Right cardiac atrium (tissue), 5 donors: Measurements from ENCODE around the gene OAT. TPM values are rescaled to one million over a fixed set of nuclear protein-coding genes. Genes with fewer than 3 reads are reported as not detected.

ENCODE experiments used
- ATAC-seq, 2 donors: fragments of 200-7000 bp; cut with Tn5 transposase; one replicate each; pipeline versions ENCODE4 v1.8.0 to v1.9.1; 2020; ENCODE audit warnings: moderate library complexity in 2 of 2, mild to moderate bottlenecking in 1 of 2
- DNase-seq, 3 donors: peaks; one replicate each; pipeline ENCODE4 v3.0.0-alpha.2; 2020
- H3K27ac ChIP-seq: one replicate; pipeline ENCODE4 v1.5.1; 2013; ENCODE audit warnings: mild to moderate bottlenecking, low read length, control low read depth, moderate library complexity
- H3K27me3 ChIP-seq: one replicate; pipeline ENCODE4 v1.6.1; 2013; ENCODE audit not compliant: control insufficient read depth, insufficient read depth
- H3K4me1 ChIP-seq: one replicate; pipeline ENCODE4 v1.6.1; 2013; ENCODE audit warnings: low read length; ENCODE audit not compliant: control insufficient read depth, insufficient read depth
- H3K4me3 ChIP-seq: one replicate; pipeline ENCODE4 v1.5.1; 2013; ENCODE audit warnings: low read length, control low read depth
- H3K9me3 ChIP-seq: one replicate; pipeline ENCODE4 v1.6.1; 2013; ENCODE audit warnings: low read length; ENCODE audit not compliant: control insufficient read depth
- WGBS: extraction: QIAGEN DNeasy Blood & Tissue Kit; methylation state at CpG from one replicate; pipeline ENCODE4 v1.1.7; 2013; 5-methylcytosine and 5-hydroxymethylcytosine counted together
- intact Hi-C, 4 donors: fragments of 100-400 bp; cut with DNase I; formaldehyde crosslinking; loops; one replicate each; pipeline versions ENCODE4 v1.11.0 to v1.14.0; 2022 to 2023
- polyA plus RNA-seq: library from polyadenylated mRNA; stranded (reverse); fragments of 200-250 nt; gene quantifications from one replicate; pipeline ENCODE4 v1.2.3, GENCODE V29; 2013
- total RNA-seq, 4 donors: library from RNA; stranded (reverse); fragmentation: NEBNext Ultra II Directional; extraction: Animal tissue kit (Norgen Biotek cat#: 25700); gene quantifications; one replicate each; pipeline ENCODE4 v1.2.1, GENCODE V29; 2021
- donor health status: healthy with polysubstance abuse.
- donor health status: DM: no; HTN: yes; CAD: no.
- donor health status: DM: no; HTN: no; CAD: no.
- donor health status: DM: no; HTN: yes; CAD: no; lungs with severe emphysema.
- donor health status: DM: yes; HTN: yes; CAD: no.

Gene OAT
- total and polyA plus RNA-seq, 5 donors = 34.7 to 47.8 (median 42.2) TPM

DNA sequence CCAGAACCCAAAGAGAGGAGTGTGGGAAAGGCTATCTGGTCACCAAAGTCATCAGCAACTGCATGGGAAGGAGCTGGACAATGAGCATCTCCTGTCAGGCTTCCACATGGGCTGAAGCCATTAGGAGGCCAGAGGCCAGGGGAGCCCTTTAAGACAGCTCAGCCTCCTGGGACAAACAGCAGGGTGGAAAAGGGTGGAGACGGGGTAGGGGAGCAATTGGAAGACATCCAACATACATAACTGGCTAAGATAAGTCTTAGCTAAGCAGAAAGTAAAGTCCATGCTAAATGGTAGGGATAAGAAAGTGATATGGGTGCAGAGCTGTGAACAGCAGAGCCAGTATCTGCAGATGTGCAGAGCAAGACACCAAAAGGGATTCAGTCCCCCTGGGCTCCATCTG lies 1.5 kb upstream of the OAT start:
- intact Hi-C loops = no loop called here
- WGBS = 24% methylated on average over 1 of the region's 1 CpG
- ATAC-seq = no peak

GRCh38 chr10:124419635-124420034 lies 912 bp upstream of the OAT start:
- 92% methylated on average over 10 of the region's 10 CpGs for WGBS

More for the DNA sequence above, 1.5 kb upstream of the OAT start:
- Histone ChIP-seq H3K4me3 (no peak overlapping the region), H3K9me3 (no peaks in the 10 kb centered on the region), H3K4me1 (no peaks in the 10 kb centered on the region), H3K27ac (no peak overlapping the region), H3K27me3 (no peaks in the 10 kb centered on the region)
- no peak for DNase-seq

DNA sequence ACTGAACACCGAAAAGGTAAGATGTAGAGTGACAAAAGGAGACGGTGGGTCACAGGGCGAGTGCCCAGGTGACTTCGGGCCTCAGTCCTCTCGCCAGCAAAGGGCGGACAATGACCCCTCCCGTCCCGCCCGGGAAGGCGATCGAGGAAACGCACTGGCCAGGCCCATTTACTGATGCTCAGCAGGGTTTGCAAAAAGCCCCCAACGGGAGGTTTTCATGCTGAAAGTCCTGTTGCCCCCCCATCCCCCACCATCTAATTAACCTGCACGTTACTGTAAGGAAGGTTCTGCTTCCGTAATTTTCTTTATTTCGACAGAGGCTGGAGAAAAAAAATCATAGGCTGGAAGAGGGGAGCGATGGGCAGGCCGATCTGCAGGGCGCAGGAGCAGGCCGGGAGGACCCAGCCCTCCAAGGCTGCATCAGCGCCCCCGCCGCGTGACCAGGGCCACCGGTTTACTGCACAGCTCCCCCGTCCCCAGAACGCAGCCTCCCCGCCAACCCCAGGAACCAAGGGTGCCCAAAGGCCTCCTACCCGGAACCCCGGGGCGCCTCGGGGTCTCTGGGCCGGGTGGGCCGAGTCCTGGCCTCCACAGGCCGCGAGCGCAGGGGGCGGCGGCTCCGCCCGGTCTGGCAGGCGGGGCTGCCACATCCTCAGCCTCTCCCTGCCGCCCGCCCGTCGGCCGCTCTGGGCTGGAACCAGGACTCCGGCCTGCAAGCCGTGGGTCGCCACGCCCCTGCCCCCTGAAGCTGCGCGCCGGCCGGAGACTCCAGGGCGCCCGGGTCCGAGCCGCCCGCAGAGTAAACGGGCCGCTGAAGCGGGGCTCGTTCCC lies 613 bp downstream of the OAT start:
- WGBS = 2% methylated on average over 64 of the region's 64 CpGs
- intact Hi-C loops = no loop called here
- Histone ChIP-seq H3K9me3 (no peaks in the 10 kb centered on the region), H3K27me3 (no peaks in the 10 kb centered on the region), H3K4me1 (no peaks in the 10 kb centered on the region), H3K27ac (peak overlapping the region; percentile 73), H3K4me3 (peak overlapping the region; percentile 90)
- DNase-seq = peak; percentile 72 to 89 (median 87)
- peak; percentile 73 to 74 for ATAC-seq

More at GRCh38 chr10:124419635-124420034, 912 bp upstream of the OAT start:
- no peaks in the 10 kb centered on the region for H3K9me3 ChIP-seq
- no peak overlapping the region for H3K4me3 ChIP-seq
- no peaks in the 10 kb centered on the region for H3K27me3 ChIP-seq
- H3K27ac ChIP-seq = no peak overlapping the region
- H3K4me1 ChIP-seq = no peaks in the 10 kb centered on the region
- no peak for ATAC-seq
- intact Hi-C loops = no loop called here
- DNase-seq = peak in 2 of 3 donors; percentile 54 to 62

DNA sequence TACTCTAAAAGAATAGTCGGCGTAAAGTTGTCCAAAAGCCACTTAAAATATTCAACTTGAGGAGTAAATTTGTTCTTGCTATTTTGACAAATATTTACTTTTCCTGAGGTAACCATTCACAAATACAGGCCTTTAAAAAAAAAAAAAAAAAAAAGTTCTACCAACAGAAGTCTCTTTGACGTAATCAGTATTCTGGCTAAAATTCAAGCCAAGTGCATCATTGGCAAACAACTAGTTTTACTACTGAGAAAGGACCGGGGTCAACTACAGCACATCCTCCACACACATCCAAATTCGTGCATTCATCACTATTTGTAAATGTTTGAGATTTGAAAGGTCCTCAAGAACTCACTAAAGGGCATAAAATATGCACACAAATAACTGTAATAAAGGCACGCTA lies 2.0 kb downstream of the OAT start:
- ATAC-seq = no peak
- no peak for DNase-seq
- Histone ChIP-seq H3K27ac (no peak overlapping the region), H3K4me1 (no peaks in the 10 kb centered on the region), H3K9me3 (no peaks in the 10 kb centered on the region), H3K27me3 (no peaks in the 10 kb centered on the region), H3K4me3 (no peak overlapping the region)
- intact Hi-C loops = no loop called here
- WGBS = 68% methylated on average over 6 of the region's 6 CpGs

DNA sequence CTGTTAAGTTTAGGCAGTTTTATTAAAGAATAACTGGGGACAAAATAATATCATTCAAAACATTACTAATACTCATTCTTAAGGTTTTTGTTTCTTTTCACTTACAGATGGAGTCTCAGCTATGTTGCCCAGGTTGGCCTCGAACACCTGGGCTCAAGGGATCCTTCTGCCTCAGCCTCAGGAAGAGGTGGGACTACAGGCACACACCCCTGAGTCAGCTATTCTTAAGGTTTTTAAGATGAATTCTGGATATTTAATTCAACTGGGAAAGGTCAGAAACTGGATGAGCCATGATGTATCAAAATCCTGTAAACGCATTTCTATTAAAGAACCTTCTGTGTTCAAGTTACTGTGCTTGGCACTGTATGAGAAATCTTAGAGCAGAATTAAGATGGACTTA lies 3.5 kb downstream of the OAT start:
- Histone ChIP-seq H3K4me3 (no peak overlapping the region), H3K4me1 (no peaks in the 10 kb centered on the region), H3K27me3 (no peaks in the 10 kb centered on the region), H3K27ac (no peak overlapping the region), H3K9me3 (no peaks in the 10 kb centered on the region)
- intact Hi-C loops = no loop called here
- 71% methylated on average over 2 of the region's 2 CpGs for WGBS
- DNase-seq = no peak
- ATAC-seq = no peak

- H3K4me1 ChIP-seq = no peaks in the 10 kb centered on the region
- WGBS = 31% methylated on average over 4 of the region's 4 CpGs
- H3K9me3 ChIP-seq = no peaks in the 10 kb centered on the region
- ATAC-seq (no peak), DNase-seq (no peak)
- no peak overlapping the region for H3K4me3 ChIP-seq
- H3K27ac ChIP-seq = no peak overlapping the region
- no peaks in the 10 kb centered on the region for H3K27me3 ChIP-seq
- intact Hi-C loops = no loop called here
Measured at GRCh38 chr10:124414076-124414475, 4.6 kb downstream of the OAT start.

DNA sequence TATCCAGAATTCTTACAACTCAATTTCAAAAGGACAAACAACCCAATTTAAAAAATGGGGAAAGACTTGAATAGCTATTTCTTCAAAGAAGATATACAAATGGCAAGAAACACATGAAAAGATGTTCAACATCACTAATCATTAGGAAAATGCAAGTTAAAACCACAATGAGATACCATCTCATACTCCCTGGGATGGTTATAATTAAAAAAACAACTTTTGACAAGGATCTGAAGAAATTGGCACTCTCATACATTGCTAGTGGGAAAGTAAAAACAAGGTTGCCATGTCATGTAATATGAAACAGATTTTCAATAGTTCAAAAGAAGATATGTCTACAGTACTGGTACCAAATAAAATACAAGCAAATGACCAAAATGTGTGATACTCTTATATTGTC lies 9.0 kb downstream of the OAT start:
- no peak overlapping the region for H3K27ac ChIP-seq
- H3K4me1 ChIP-seq = no peaks in the 10 kb centered on the region
- intact Hi-C loops = no loop called here
- no peaks in the 10 kb centered on the region for H3K27me3 ChIP-seq
- no peak overlapping the region for H3K4me3 ChIP-seq
- no peaks in the 10 kb centered on the region for H3K9me3 ChIP-seq
- DNase-seq = no peak
- no peak for ATAC-seq

DNA sequence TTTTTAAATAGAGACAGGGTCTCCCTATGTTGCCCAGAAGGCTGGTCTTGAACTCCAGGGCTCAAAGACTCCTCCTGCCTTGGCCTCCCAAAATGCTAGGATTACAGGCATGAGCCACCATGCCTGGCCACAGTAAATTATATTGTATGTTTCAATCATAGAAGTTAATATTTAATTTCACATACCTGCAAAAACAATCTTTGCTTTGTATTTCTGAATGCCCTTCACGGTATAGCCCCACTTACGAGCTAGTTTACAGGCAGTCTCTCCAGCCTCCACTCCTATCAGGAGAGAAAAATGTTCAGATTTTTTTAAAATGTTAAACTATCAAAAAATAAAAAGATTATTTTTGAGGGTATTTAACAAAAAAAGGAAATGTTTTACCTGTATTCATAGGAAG lies 10.4 kb downstream of the OAT start:
- H3K27ac ChIP-seq = no peak overlapping the region
- H3K27me3 ChIP-seq = no peaks in the 10 kb centered on the region
- no peaks in the 10 kb centered on the region for H3K9me3 ChIP-seq
- no peaks in the 10 kb centered on the region for H3K4me1 ChIP-seq
- 98% methylated on average over 2 of the region's 2 CpGs for WGBS
- ATAC-seq (no peak), DNase-seq (no peak)
- H3K4me3 ChIP-seq = no peak overlapping the region
- intact Hi-C loops = no loop called here

GRCh38 chr10:124407456-124407855 lies 11.3 kb downstream of the OAT start:
- no peaks in the 10 kb centered on the region for H3K27me3 ChIP-seq
- ATAC-seq (no peak), DNase-seq (no peak)
- no peak overlapping the region for H3K4me3 ChIP-seq
- WGBS = 90% methylated on average over 2 of the region's 2 CpGs
- no peak overlapping the region for H3K27ac ChIP-seq
- intact Hi-C loops = no loop called here
- no peaks in the 10 kb centered on the region for H3K4me1 ChIP-seq
- H3K9me3 ChIP-seq = no peaks in the 10 kb centered on the region

GRCh38 chr10:124403548-124403947 lies 15.2 kb downstream of the OAT start:
- DNase-seq = no peak
- no peak overlapping the region for H3K27ac ChIP-seq
- H3K4me1 ChIP-seq = no peaks in the 10 kb centered on the region
- intact Hi-C loops = no loop called here
- peak; percentile 80 to 86 for ATAC-seq
- no peak overlapping the region for H3K4me3 ChIP-seq
- no peaks in the 10 kb centered on the region for H3K9me3 ChIP-seq
- 45% methylated on average over 8 of the region's 8 CpGs for WGBS
- H3K27me3 ChIP-seq = no peaks in the 10 kb centered on the region

DNA sequence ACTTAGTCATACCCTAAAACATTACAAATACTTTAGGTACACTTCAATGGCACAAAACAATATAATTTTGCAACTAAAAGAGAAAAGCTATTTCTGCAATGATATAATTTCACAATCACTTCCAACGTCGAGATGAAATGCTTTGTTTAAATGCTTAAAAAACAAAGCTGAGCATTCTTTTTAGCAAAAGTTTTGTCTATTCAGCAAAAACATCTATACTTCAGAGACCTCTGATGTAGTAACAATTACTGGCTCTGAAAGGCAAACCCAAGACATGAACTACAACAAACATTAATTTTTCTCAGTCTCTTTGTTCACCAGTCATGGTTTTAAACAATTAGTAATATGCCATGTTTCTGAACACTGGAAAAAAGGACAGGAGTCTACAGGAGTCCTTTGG lies 16.4 kb downstream of the OAT start:
- no peak for DNase-seq
- Histone ChIP-seq H3K27ac (no peak overlapping the region), H3K27me3 (no peaks in the 10 kb centered on the region), H3K4me1 (no peaks in the 10 kb centered on the region), H3K4me3 (no peak overlapping the region), H3K9me3 (no peaks in the 10 kb centered on the region)
- intact Hi-C loops = no loop called here
- no peak for ATAC-seq
- WGBS = 80% methylated on average over 2 of the region's 2 CpGs

- H3K27me3 ChIP-seq = no peaks in the 10 kb centered on the region
- DNase-seq (no peak), ATAC-seq (no peak)
- WGBS = 95% methylated on average over 5 of the region's 5 CpGs
- no peak overlapping the region for H3K4me3 ChIP-seq
- intact Hi-C loops = no loop called here
- no peak overlapping the region for H3K27ac ChIP-seq
- no peaks in the 10 kb centered on the region for H3K9me3 ChIP-seq
- H3K4me1 ChIP-seq = no peaks in the 10 kb centered on the region
Measured at GRCh38 chr10:124401633-124402032, 17.1 kb downstream of the OAT start.
